Activated naive CD4-positive, alpha-beta T cell treated with anti-CD3 and anti-CD28 coated beads, Interleukin-2, amount 10 ng/mL, durations not matched to agents 7 days and 5 days (primary cell): ENCODE measurements around the gene TRMT1.

Source experiments
- CTCF ChIA-PET: fragments of 350-600 bp; sonication (Branson Sonifier 250); formaldehyde crosslinking; loops from one replicate; lab custom pipeline; 2021; ENCODE audit warnings: antibody characterized with exemption; lab: Charles Lee
- DNase-seq: peaks from one replicate; pipeline ENCODE4 v3.0.0-alpha.2; 2020
- H3K27ac Mint-ChIP-seq: one replicate; pipeline ENCODE4 v1.8.0; 2021; ENCODE audit warnings: mild to moderate bottlenecking, moderate library complexity, mixed read lengths
- H3K27me3 Mint-ChIP-seq: one replicate; pipeline ENCODE4 v1.8.0; 2021; ENCODE audit warnings: mild to moderate bottlenecking, mixed read lengths
- H3K36me3 Mint-ChIP-seq: one replicate; pipeline ENCODE4 v1.8.0; 2021; ENCODE audit warnings: mixed read lengths
- H3K4me1 Mint-ChIP-seq: one replicate; pipeline ENCODE4 v1.8.0; 2021; ENCODE audit warnings: mixed read lengths
- H3K4me3 Mint-ChIP-seq: one replicate; pipeline ENCODE4 v1.8.0; 2021; ENCODE audit warnings: mild to moderate bottlenecking, moderate library complexity, mixed read lengths
- H3K9me3 Mint-ChIP-seq: one replicate; pipeline ENCODE4 v1.8.0; 2021; ENCODE audit warnings: mixed read lengths

Gene TRMT1

GRCh38 chr19:13122980-13123957 lies 6.7 kb upstream of the TRMT1 start:
- H3K9me3 Mint-ChIP-seq, result no peaks in the 10 kb centered on the region
- no peak for DNase-seq
- H3K4me1 Mint-ChIP-seq, result peaks cover 36% of the 10 kb centered on the region
- peaks cover 4% of the 10 kb centered on the region for H3K36me3 Mint-ChIP-seq
- peak overlapping the region; percentile 53 for H3K27ac Mint-ChIP-seq
- no peak overlapping the region for H3K4me3 Mint-ChIP-seq
- CTCF ChIA-PET, result no interaction called here
- H3K27me3 Mint-ChIP-seq, result no peaks in the 10 kb centered on the region

- H3K9me3 Mint-ChIP-seq, result no peaks in the 10 kb centered on the region
- H3K4me3 Mint-ChIP-seq, result no peak overlapping the region
- no peak for DNase-seq
- peaks cover 4% of the 10 kb centered on the region for H3K36me3 Mint-ChIP-seq
- no peak overlapping the region for H3K27ac Mint-ChIP-seq
- CTCF ChIA-PET, result no interaction called here
- H3K27me3 Mint-ChIP-seq, result no peaks in the 10 kb centered on the region
- H3K4me1 Mint-ChIP-seq, result peaks cover 40% of the 10 kb centered on the region
Observed at GRCh38 chr19:13122275-13122878, 5.8 kb upstream of the TRMT1 start.

- Mint-ChIP-seq H3K27me3 (no peaks in the 10 kb centered on the region), H3K4me1 (peaks cover 40% of the 10 kb centered on the region), H3K36me3 (peaks cover 2% of the 10 kb centered on the region), H3K9me3 (no peaks in the 10 kb centered on the region), H3K4me3 (no peak overlapping the region), H3K27ac (no peak overlapping the region)
- no peak for DNase-seq
- CTCF ChIA-PET, result no interaction called here
Observed at GRCh38 chr19:13121551-13122274, 5.2 kb upstream of the TRMT1 start.

GRCh38 chr19:13120817-13121216 lies 4.3 kb upstream of the TRMT1 start:
- Mint-ChIP-seq H3K4me3 (no peak overlapping the region), H3K9me3 (no peaks in the 10 kb centered on the region), H3K4me1 (peaks cover 46% of the 10 kb centered on the region), H3K36me3 (peaks cover 5% of the 10 kb centered on the region), H3K27me3 (no peaks in the 10 kb centered on the region), H3K27ac (peak overlapping the region; percentile 13)
- no peak for DNase-seq
- CTCF ChIA-PET, result no interaction called here

GRCh38 chr19:13120031-13120430 lies 3.5 kb upstream of the TRMT1 start:
- CTCF ChIA-PET, result no interaction called here
- no peak overlapping the region for H3K27ac Mint-ChIP-seq
- peak overlapping the region; percentile 79 for H3K4me3 Mint-ChIP-seq
- H3K36me3 Mint-ChIP-seq, result peaks cover 8% of the 10 kb centered on the region
- peaks cover 54% of the 10 kb centered on the region for H3K4me1 Mint-ChIP-seq
- no peaks in the 10 kb centered on the region for H3K9me3 Mint-ChIP-seq
- no peaks in the 10 kb centered on the region for H3K27me3 Mint-ChIP-seq
- DNase-seq, result no peak

- DNase-seq, result no peak
- CTCF ChIA-PET, result no interaction called here
- Mint-ChIP-seq H3K27ac (no peak overlapping the region), H3K4me1 (peaks cover 58% of the 10 kb centered on the region), H3K4me3 (peak overlapping the region; percentile 79), H3K36me3 (peaks cover 8% of the 10 kb centered on the region), H3K27me3 (no peaks in the 10 kb centered on the region), H3K9me3 (no peaks in the 10 kb centered on the region)
Observed at GRCh38 chr19:13119627-13120026, 3.1 kb upstream of the TRMT1 start.

GRCh38 chr19:13118424-13119193 lies 2.1 kb upstream of the TRMT1 start:
- CTCF ChIA-PET, result interaction anchor here (1.1 to 1.9 kb wide), 5 partner anchors 10 to 46 kb away, joined by 3 to 7 read pairs (median 4); partner anchors contain the start of genes IER2 and STX10
- Mint-ChIP-seq H3K4me3 (peak overlapping the region; percentile 79), H3K4me1 (peaks cover 56% of the 10 kb centered on the region), H3K36me3 (peaks cover 8% of the 10 kb centered on the region), H3K27me3 (no peaks in the 10 kb centered on the region), H3K27ac (peak overlapping the region; percentile 77), H3K9me3 (no peaks in the 10 kb centered on the region)
- peak; percentile 75 for DNase-seq

- DNase-seq, result peak; percentile 91
- Mint-ChIP-seq H3K36me3 (peaks cover 8% of the 10 kb centered on the region), H3K4me1 (peaks cover 56% of the 10 kb centered on the region), H3K4me3 (peak within 1 kb of the TSS; percentile 90), H3K9me3 (no peaks in the 10 kb centered on the region), H3K27ac (peak within 1 kb of the TSS; percentile 92), H3K27me3 (no peaks in the 10 kb centered on the region)
- CTCF ChIA-PET, result interaction anchor here (1.1 to 1.9 kb wide), 5 partner anchors 10 to 47 kb away, joined by 3 to 7 read pairs (median 4); partner anchors contain the start of genes IER2 and STX10
Observed at GRCh38 chr19:13117772-13118423, 1.4 kb upstream of the TRMT1 start, which contains the start of gene NACC1. Gene NACC1 (plus strand): TSS chr19:13118264. CDS start chr19:13135208, 16,944 bp downstream.

GRCh38 chr19:13117176-13117771 lies 734 bp upstream of the TRMT1 start:
- Mint-ChIP-seq H3K36me3 (peaks cover 10% of the 10 kb centered on the region), H3K9me3 (no peaks in the 10 kb centered on the region), H3K27ac (peak overlapping the region; percentile 92), H3K4me1 (peaks cover 52% of the 10 kb centered on the region), H3K27me3 (no peaks in the 10 kb centered on the region), H3K4me3 (peak overlapping the region; percentile 90)
- CTCF ChIA-PET, result interaction anchor here (1.1 to 1.9 kb wide), 5 partner anchors 11 to 48 kb away, joined by 3 to 7 read pairs (median 4); partner anchors contain the start of genes IER2 and STX10
- no peak for DNase-seq

GRCh38 chr19:13115936-13116281 lies 631 bp downstream of the TRMT1 start:
- peak overlapping the region; percentile 90 for H3K4me3 Mint-ChIP-seq
- H3K27ac Mint-ChIP-seq, result peak overlapping the region; percentile 92
- peaks cover 43% of the 10 kb centered on the region for H3K4me1 Mint-ChIP-seq
- H3K9me3 Mint-ChIP-seq, result no peaks in the 10 kb centered on the region
- H3K36me3 Mint-ChIP-seq, result peaks cover 10% of the 10 kb centered on the region
- no peak for DNase-seq
- no peaks in the 10 kb centered on the region for H3K27me3 Mint-ChIP-seq
- CTCF ChIA-PET, result no interaction called here

- Mint-ChIP-seq H3K27me3 (no peaks in the 10 kb centered on the region), H3K27ac (no peak overlapping the region), H3K4me3 (no peak overlapping the region), H3K4me1 (peaks cover 19% of the 10 kb centered on the region), H3K36me3 (peaks cover 12% of the 10 kb centered on the region), H3K9me3 (no peaks in the 10 kb centered on the region)
- CTCF ChIA-PET, result interaction anchor here (1.4 kb wide), 1 partner anchor 147 kb away, joined by 3 read pairs; no protein-coding TSS in a partner anchor
- DNase-seq, result no peak
Observed at GRCh38 chr19:13112555-13112954, 4.0 kb downstream of the TRMT1 start.

GRCh38 chr19:13110099-13110610 lies 6.4 kb downstream of the TRMT1 start:
- no peak for DNase-seq
- no peak overlapping the region for H3K4me3 Mint-ChIP-seq
- H3K36me3 Mint-ChIP-seq, result peaks cover 9% of the 10 kb centered on the region
- no peaks in the 10 kb centered on the region for H3K27me3 Mint-ChIP-seq
- CTCF ChIA-PET, result no interaction called here
- H3K9me3 Mint-ChIP-seq, result no peaks in the 10 kb centered on the region
- peaks cover 10% of the 10 kb centered on the region for H3K4me1 Mint-ChIP-seq
- no peak overlapping the region for H3K27ac Mint-ChIP-seq
